Measurements from ENCODE around the gene AZU1.
"Not testable (repeated sequence)": the region's sequence is repeated elsewhere in the genome, so short reads cannot be mapped to it uniquely, and the experiment has no call there.

The AZU1 gene

GRCh38 chr19:840519-841206 is 13.0 kb downstream of the AZU1 start, which contains the start of gene PRTN3:
Gene PRTN3 (plus strand): TSS chr19:840999. CDS start chr19:841009, 10 bp downstream.
- Histone ChIP-seq H4K20me1 (ENCODE audit: insufficient read depth, low read length) (no peaks in the 10 kb centered on the region), H3K4me3 (ENCODE audit: low read depth in 1 of 2, low read length in 2 of 2) (no peak within 1 kb of the TSS), H2AFZ (ENCODE audit: low read depth, low read length) (no peak within 1 kb of the TSS), H3K4me1 (ENCODE audit: insufficient read depth, low read length) (no peaks in the 10 kb centered on the region), H3K27ac (ENCODE audit: low read length) (no peak within 1 kb of the TSS), H3K4me2 (ENCODE audit: insufficient read depth, low read length) (no peak within 1 kb of the TSS), H3K79me2 (ENCODE audit: insufficient read depth, low read length) (no peaks in the 10 kb centered on the region), H3K36me3 (ENCODE audit: insufficient read depth, low read length) (no peaks in the 10 kb centered on the region), H3K27me3 (ENCODE audit: insufficient read depth, low read length, poor library complexity) (no peaks in the 10 kb centered on the region), H3K9me3 (ENCODE audit: insufficient read depth, low read length, severe bottlenecking) (no peaks in the 10 kb centered on the region), H3K9ac (ENCODE audit: low read depth, low read length) (no peak within 1 kb of the TSS)
- TF ChIP-seq EZH2 (IDR thresholded peaks at IDR 0.05; ENCODE audit: borderline replicate concordance, low read depth, low read length, severe bottlenecking), result no peak
- TF ChIP-seq CTCF (IDR thresholded peaks at IDR 0.05; ENCODE audit: borderline replicate concordance, extremely low read depth, low read length, poor library complexity, severe bottlenecking), result no peak
- DNase-seq (no peak), ATAC-seq (ENCODE audit: insufficient read depth, low read depth) (no peak)

GRCh38 chr19:842802-843179 is 15.2 kb downstream of the AZU1 start:
- H3K4me3 ChIP-seq (ENCODE audit: low read depth in 1 of 2, low read length in 2 of 2); H4K20me1 ChIP-seq (ENCODE audit: insufficient read depth, low read length); H3K27ac ChIP-seq (ENCODE audit: low read length); H3K4me1 ChIP-seq (ENCODE audit: insufficient read depth, low read length); H3K4me2 ChIP-seq (ENCODE audit: insufficient read depth, low read length); DNase-seq; H3K36me3 ChIP-seq (ENCODE audit: insufficient read depth, low read length); H3K79me2 ChIP-seq (ENCODE audit: insufficient read depth, low read length); H3K27me3 ChIP-seq (ENCODE audit: insufficient read depth, low read length, poor library complexity); H3K9me3 ChIP-seq (ENCODE audit: insufficient read depth, low read length, severe bottlenecking); H3K9ac ChIP-seq (ENCODE audit: low read depth, low read length); H2AFZ ChIP-seq (ENCODE audit: low read depth, low read length); ATAC-seq (ENCODE audit: insufficient read depth, low read depth): not testable (repeated sequence)

- no peaks in the 10 kb centered on the region for H3K9me3 ChIP-seq (ENCODE audit: insufficient read depth, low read length, severe bottlenecking)
- no peaks in the 10 kb centered on the region for H3K36me3 ChIP-seq (ENCODE audit: insufficient read depth, low read length)
- H4K20me1 ChIP-seq (ENCODE audit: insufficient read depth, low read length), result no peaks in the 10 kb centered on the region
- H3K79me2 ChIP-seq (ENCODE audit: insufficient read depth, low read length), result no peaks in the 10 kb centered on the region
- no peak overlapping the region for H3K4me3 ChIP-seq (ENCODE audit: low read depth in 1 of 2, low read length in 2 of 2)
- ATAC-seq (ENCODE audit: insufficient read depth, low read depth), result no peak
- no peak overlapping the region for H3K4me2 ChIP-seq (ENCODE audit: insufficient read depth, low read length)
- H3K27me3 ChIP-seq (ENCODE audit: insufficient read depth, low read length, poor library complexity), result no peaks in the 10 kb centered on the region
- no peak overlapping the region for H3K27ac ChIP-seq (ENCODE audit: low read length)
- H3K4me1 ChIP-seq (ENCODE audit: insufficient read depth, low read length), result no peaks in the 10 kb centered on the region
- H2AFZ ChIP-seq (ENCODE audit: low read depth, low read length), result no peak overlapping the region
- H3K9ac ChIP-seq (ENCODE audit: low read depth, low read length), result no peak overlapping the region
- TF ChIP-seq EZH2 (IDR thresholded peaks at IDR 0.05; ENCODE audit: borderline replicate concordance, low read depth, low read length, severe bottlenecking) (no peak), CTCF (IDR thresholded peaks at IDR 0.05; ENCODE audit: borderline replicate concordance, extremely low read depth, low read length, poor library complexity, severe bottlenecking) (no peak)
- no peak for DNase-seq
Measured at GRCh38 chr19:843180-843835, 15.7 kb downstream of the AZU1 start.

GRCh38 chr19:843836-844545 is 16.4 kb downstream of the AZU1 start:
- Histone ChIP-seq H3K79me2 (ENCODE audit: insufficient read depth, low read length) (no peaks in the 10 kb centered on the region), H3K4me3 (ENCODE audit: low read depth in 1 of 2, low read length in 2 of 2) (no peak overlapping the region), H2AFZ (ENCODE audit: low read depth, low read length) (no peak overlapping the region), H3K27ac (ENCODE audit: low read length) (no peak overlapping the region), H3K4me1 (ENCODE audit: insufficient read depth, low read length) (no peaks in the 10 kb centered on the region), H3K36me3 (ENCODE audit: insufficient read depth, low read length) (no peaks in the 10 kb centered on the region), H3K27me3 (ENCODE audit: insufficient read depth, low read length, poor library complexity) (no peaks in the 10 kb centered on the region), H3K4me2 (ENCODE audit: insufficient read depth, low read length) (no peak overlapping the region), H3K9me3 (ENCODE audit: insufficient read depth, low read length, severe bottlenecking) (no peaks in the 10 kb centered on the region), H3K9ac (ENCODE audit: low read depth, low read length) (no peak overlapping the region), H4K20me1 (ENCODE audit: insufficient read depth, low read length) (no peaks in the 10 kb centered on the region)
- ATAC-seq (ENCODE audit: insufficient read depth, low read depth) (no peak), DNase-seq (no peak)
- TF ChIP-seq CTCF (IDR thresholded peaks at IDR 0.05; ENCODE audit: borderline replicate concordance, extremely low read depth, low read length, poor library complexity, severe bottlenecking), result no peak
- TF ChIP-seq EZH2 (IDR thresholded peaks at IDR 0.05; ENCODE audit: borderline replicate concordance, low read depth, low read length, severe bottlenecking), result no peak

Data from DND-41 (cell line).